ENCODE results near the gene ASPHD2. TPM values are rescaled to one million over a fixed set of nuclear protein-coding genes. Genes with fewer than 3 reads are reported as not detected.

The ASPHD2 gene
- polyA plus RNA-seq, 1 donor from 2014 or later: 18.7 TPM

GRCh38 chr22:26444777-26445176, 15.7 kb downstream of the ASPHD2 start:
- Histone ChIP-seq H3K36me3 (ENCODE audit: insufficient read depth, low read length) (no peaks in the 10 kb centered on the region), H3K9ac (ENCODE audit: low read length) (no peak overlapping the region), H3F3A (ENCODE audit: insufficient read depth, low read length, poor library complexity, severe bottlenecking) (no peaks in the 10 kb centered on the region), H3K9me2 (ENCODE audit: insufficient read depth, low read length) (no peaks in the 10 kb centered on the region), H2AFZ (ENCODE audit: low read depth, low read length) (no peak overlapping the region), H4K20me1 (ENCODE audit: insufficient read depth) (no peaks in the 10 kb centered on the region), H3K27me3 (ENCODE audit: insufficient read depth, low read depth, low read length) (no peaks in the 10 kb centered on the region), H3K79me2 (replicated peaks; ENCODE audit: insufficient read depth, low read length) (no peaks in the 10 kb centered on the region), H3K4me3 (ENCODE audit: low read length) (no peak overlapping the region), H3K27ac (ENCODE audit: low read length) (no peak overlapping the region), H3K4me2 (ENCODE audit: low read length) (no peak overlapping the region), H3K9me3 (ENCODE audit: low read length) (no peaks in the 10 kb centered on the region)
- TF ChIP-seq TAF1 (IDR thresholded peaks at IDR 0.05; ENCODE audit: low read depth) (no peak), SMC3 (conservative IDR thresholded peaks at IDR 0.05; ENCODE audit: poor library complexity) (no peak), MXI1 (conservative IDR thresholded peaks at IDR 0.05; ENCODE audit: poor library complexity, severe bottlenecking) (no peak), RAD21 (conservative IDR thresholded peaks at IDR 0.05) (no peak), EP300 (conservative IDR thresholded peaks at IDR 0.05; ENCODE audit: poor library complexity, severe bottlenecking) (no peak), POLR2AphosphoS5 (IDR thresholded peaks at IDR 0.05) (no peak), EZH2 (IDR thresholded peaks at IDR 0.05; ENCODE audit: borderline replicate concordance, insufficient read depth, low read length, poor library complexity, severe bottlenecking) (no peak), REST (IDR thresholded peaks at IDR 0.05; ENCODE audit: borderline replicate concordance) (no peak)
- TF ChIP-seq, protein P1, sequence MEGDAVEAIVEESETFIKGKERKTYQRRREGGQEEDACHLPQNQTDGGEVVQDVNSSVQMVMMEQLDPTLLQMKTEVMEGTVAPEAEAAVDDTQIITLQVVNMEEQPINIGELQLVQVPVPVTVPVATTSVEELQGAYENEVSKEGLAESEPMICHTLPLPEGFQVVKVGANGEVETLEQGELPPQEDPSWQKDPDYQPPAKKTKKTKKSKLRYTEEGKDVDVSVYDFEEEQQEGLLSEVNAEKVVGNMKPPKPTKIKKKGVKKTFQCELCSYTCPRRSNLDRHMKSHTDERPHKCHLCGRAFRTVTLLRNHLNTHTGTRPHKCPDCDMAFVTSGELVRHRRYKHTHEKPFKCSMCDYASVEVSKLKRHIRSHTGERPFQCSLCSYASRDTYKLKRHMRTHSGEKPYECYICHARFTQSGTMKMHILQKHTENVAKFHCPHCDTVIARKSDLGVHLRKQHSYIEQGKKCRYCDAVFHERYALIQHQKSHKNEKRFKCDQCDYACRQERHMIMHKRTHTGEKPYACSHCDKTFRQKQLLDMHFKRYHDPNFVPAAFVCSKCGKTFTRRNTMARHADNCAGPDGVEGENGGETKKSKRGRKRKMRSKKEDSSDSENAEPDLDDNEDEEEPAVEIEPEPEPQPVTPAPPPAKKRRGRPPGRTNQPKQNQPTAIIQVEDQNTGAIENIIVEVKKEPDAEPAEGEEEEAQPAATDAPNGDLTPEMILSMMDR (IDR thresholded peaks at IDR 0.05; ENCODE audit: poor library complexity, severe bottlenecking): no peak

GRCh38 chr22:26445577-26446275, 16.7 kb downstream of the ASPHD2 start:
- Histone ChIP-seq H3F3A (ENCODE audit: insufficient read depth, low read length, poor library complexity, severe bottlenecking) (no peaks in the 10 kb centered on the region), H3K9me2 (ENCODE audit: insufficient read depth, low read length) (no peaks in the 10 kb centered on the region), H3K27me3 (ENCODE audit: insufficient read depth, low read depth, low read length) (no peaks in the 10 kb centered on the region), H3K4me2 (ENCODE audit: low read length) (no peak overlapping the region), H3K9ac (ENCODE audit: low read length) (no peak overlapping the region), H4K20me1 (ENCODE audit: insufficient read depth) (no peaks in the 10 kb centered on the region), H3K36me3 (ENCODE audit: insufficient read depth, low read length) (no peaks in the 10 kb centered on the region), H3K4me3 (ENCODE audit: low read length) (no peak overlapping the region), H3K79me2 (replicated peaks; ENCODE audit: insufficient read depth, low read length) (no peaks in the 10 kb centered on the region), H3K9me3 (ENCODE audit: low read length) (no peaks in the 10 kb centered on the region), H2AFZ (ENCODE audit: low read depth, low read length) (no peak overlapping the region), H3K27ac (ENCODE audit: low read length) (no peak overlapping the region)
- TF ChIP-seq EZH2 (IDR thresholded peaks at IDR 0.05; ENCODE audit: borderline replicate concordance, insufficient read depth, low read length, poor library complexity, severe bottlenecking) (no peak), EP300 (conservative IDR thresholded peaks at IDR 0.05; ENCODE audit: poor library complexity, severe bottlenecking) (no peak), REST (IDR thresholded peaks at IDR 0.05; ENCODE audit: borderline replicate concordance) (no peak), POLR2AphosphoS5 (IDR thresholded peaks at IDR 0.05) (no peak), SMC3 (conservative IDR thresholded peaks at IDR 0.05; ENCODE audit: poor library complexity) (no peak), RAD21 (conservative IDR thresholded peaks at IDR 0.05) (no peak), TAF1 (IDR thresholded peaks at IDR 0.05; ENCODE audit: low read depth) (no peak), MXI1 (conservative IDR thresholded peaks at IDR 0.05; ENCODE audit: poor library complexity, severe bottlenecking) (no peak)
- TF ChIP-seq, protein P1 (IDR thresholded peaks at IDR 0.05; ENCODE audit: poor library complexity, severe bottlenecking): no peak

Data from neural cell (in vitro differentiated cells).